Endothelial cell of umbilical vein (primary cell): Measurements from ENCODE around the gene HOXC12. TPM values are rescaled to one million over a fixed set of nuclear protein-coding genes. Genes with fewer than 3 reads are reported as not detected.

ENCODE experiments used
- BruUV-seq: library from RNA; stranded (reverse); fragments of 400-500 nt; replicated peaks from 2 replicates; lab custom pipeline; 2021; lab: Mats Ljungman, UMichigan
- CTCF ChIA-PET: fragments of 300-600, 350-600 bp; sonication (Branson Sonifier 250); formaldehyde crosslinking; loops from one replicate; lab custom pipeline; 2021; ENCODE audit warnings: antibody characterized with exemption, inconsistent platforms; lab: Charles Lee
- POLR2A ChIA-PET: fragments of 300-600, 350-600 bp; sonication (Branson Sonifier 250); formaldehyde crosslinking; loops from one replicate; lab custom pipeline; 2021; ENCODE audit warnings: antibody characterized with exemption, inconsistent platforms; lab: Charles Lee
- DNase-seq: peaks from one replicate; pipeline ENCODE4 v3.0.0-alpha.2; 2011; ENCODE audit warnings: low read depth, low spot score
- FAIRE-seq: peaks from 2 replicates; lab custom pipeline; 2011; peaks lifted over from hg19 to GRCh38; lab: Jason Lieb, UNC
- H2AFZ ChIP-seq: 2 replicates; pipeline ENCODE4 v1.6.0; 2012; ENCODE audit warnings: low read depth, low read length, control low read depth, inconsistent platforms
- H3K27ac ChIP-seq: 2 replicates; pipeline ENCODE4 v1.5.1; 2011; ENCODE audit warnings: low read depth, mild to moderate bottlenecking, control low read depth, low read length, moderate library complexity; ENCODE audit not compliant: insufficient read depth
- H3K27me3 ChIP-seq, 2 experiments: 2 replicates each; pipeline versions ENCODE4 v1.6.0 to v1.6.1; 2011; ENCODE audit warnings: low read length in 2 of 2, mixed read lengths in 1 of 2; ENCODE audit not compliant: control insufficient read depth in 2 of 2, insufficient read depth in 2 of 2
- H3K36me3 ChIP-seq, 2 experiments: 2 replicates in 1 of 2; 3 replicates in 1 of 2; pipeline ENCODE4 v1.5.1; 2011; ENCODE audit warnings: low read length in 2 of 2, mild to moderate bottlenecking in 1 of 2, moderate library complexity in 1 of 2; ENCODE audit not compliant: control insufficient read depth in 2 of 2, insufficient read depth in 2 of 2; ENCODE audit errors: extremely low read depth in 1 of 2
- H3K4me1 ChIP-seq: 3 replicates; pipeline ENCODE4 v1.5.1; 2011; ENCODE audit warnings: mild to moderate bottlenecking, low read length; ENCODE audit not compliant: control insufficient read depth, insufficient read depth; ENCODE audit errors: extremely low read depth
- H3K4me2 ChIP-seq: 2 replicates; pipeline ENCODE4 v1.6.1; 2011; ENCODE audit warnings: low read length, control low read depth, mixed read lengths; ENCODE audit not compliant: insufficient read depth
- H3K4me3 ChIP-seq, 3 experiments: fragments of 200-600 bp in 1 of 3; sonication (generic), shearing (Covaris generic) in 1 of 3; replicated peaks in 1 of 3; 2 replicates each; pipeline ENCODE4 v1.5.1; 2011 to 2016; ENCODE audit warnings: control low read depth in 3 of 3, low read length in 3 of 3, mild to moderate bottlenecking in 2 of 3, inconsistent platforms in 1 of 3, low read depth in 1 of 3, moderate library complexity in 1 of 3; ENCODE audit not compliant: insufficient read depth in 1 of 3
- H3K79me2 ChIP-seq: 2 replicates; pipeline ENCODE4 v1.6.0; 2012; ENCODE audit warnings: low read length, inconsistent platforms; ENCODE audit not compliant: control insufficient read depth, insufficient read depth
- H3K9ac ChIP-seq: replicated peaks from 2 replicates; pipeline ENCODE3; 2011; ENCODE audit warnings: low read length, control low read depth; ENCODE audit not compliant: insufficient read depth; ENCODE audit errors: extremely low read depth
- H3K9me1 ChIP-seq: replicated peaks from 3 replicates; pipeline ENCODE4 v1.6.0; 2011; ENCODE audit warnings: mild to moderate bottlenecking, low read length; ENCODE audit not compliant: control insufficient read depth, insufficient read depth; ENCODE audit errors: extremely low read depth
- H3K9me3 ChIP-seq: replicated peaks from 2 replicates; pipeline ENCODE4 v1.5.1; 2012; ENCODE audit warnings: low read length, inconsistent platforms; ENCODE audit not compliant: control insufficient read depth, insufficient read depth
- H4K20me1 ChIP-seq: replicated peaks from 2 replicates; pipeline ENCODE3; 2011; ENCODE audit warnings: mild to moderate bottlenecking, low read length; ENCODE audit not compliant: control insufficient read depth, insufficient read depth; ENCODE audit errors: extremely low read depth
- EZH2 ChIP-seq: IDR thresholded peaks from 2 replicates; pipeline ENCODE4 v1.6.1; 2012; ENCODE audit warnings: borderline replicate concordance, low read depth, mild to moderate bottlenecking, moderate library complexity, low read length, inconsistent platforms; ENCODE audit not compliant: severe bottlenecking
- FOS ChIP-seq: IDR thresholded peaks from 2 replicates; pipeline ENCODE4 v1.6.1; 2011; ENCODE audit warnings: mild to moderate bottlenecking, low read length, moderate library complexity, borderline replicate concordance; ENCODE audit not compliant: insufficient read depth
- GATA2 ChIP-seq: IDR thresholded peaks from 2 replicates; pipeline ENCODE4 v1.7.0; 2011; ENCODE audit warnings: low read depth, mild to moderate bottlenecking, moderate library complexity, mixed read lengths, low read length; ENCODE audit not compliant: insufficient read length, insufficient read depth
- JUN ChIP-seq: IDR thresholded peaks from 2 replicates; pipeline ENCODE4 v1.6.1; 2011; ENCODE audit warnings: borderline replicate concordance, low read depth; ENCODE audit not compliant: insufficient read length, insufficient read depth
- MYC ChIP-seq: IDR thresholded peaks from one replicate; pipeline ENCODE4 v1.6.1; 2011; ENCODE audit warnings: mild to moderate bottlenecking, low read depth, low read length
- POLR2A ChIP-seq: IDR thresholded peaks from 2 replicates; pipeline ENCODE4 v1.6.1; 2012; ENCODE audit warnings: low read depth, mild to moderate bottlenecking, control low read depth, low read length
- POLR2AphosphoS5 ChIP-seq: IDR thresholded peaks from 2 replicates; pipeline ENCODE4 v1.6.1; 2012; ENCODE audit warnings: low read depth, mild to moderate bottlenecking, control low read depth, low read length, moderate library complexity; ENCODE audit not compliant: insufficient read depth
- dilution Hi-C: fragments of 300-500 bp; cut with MboI; formaldehyde crosslinking; loops from one replicate; pipeline ENCODE4 v1.15.0; 2019; ENCODE audit warnings: low sequenced_read_pairs; ENCODE audit not compliant: extremely low pct_ligation_motif_present
- intact Hi-C: fragments of 100-400 bp; cut with micrococcal nuclease; formaldehyde crosslinking; loops from one replicate; pipeline ENCODE4 v1.10.0; 2022
- polyA plus RNA-seq, 4 experiments: library from polyadenylated mRNA; depleted of rRNA in 3 of 4; stranded (reverse) in 3 of 4; unstranded in 1 of 4; fragments of >200 nt; gene quantifications; 2 replicates each; pipeline versions ENCODE4 v1.2.1 to v1.2.3, GENCODE V29; 2011 to 2012; ENCODE audit warnings: missing spikeins in 1 of 4
- total RNA-seq: library from RNA; stranded (reverse); gene quantifications from 2 replicates; pipeline ENCODE4 v1.2.3, GENCODE V29; 2021
- TF ChIP-seq, protein P1 (sequence below), 2 donors: IDR thresholded peaks; 1 replicate in 1 of 2; 2 replicates in 1 of 2; pipeline ENCODE4 v1.5.1; 2011; ENCODE audit warnings: low read length in 2 of 2, mild to moderate bottlenecking in 2 of 2, moderate library complexity in 2 of 2, control low read depth in 1 of 2, inconsistent platforms in 1 of 2, low read depth in 1 of 2; ENCODE audit not compliant: insufficient read depth in 1 of 2; ENCODE audit errors: extremely low read depth in 1 of 2
- TF ChIP-seq, protein P2 (sequence below): IDR thresholded peaks from 2 replicates; pipeline ENCODE4 v1.6.1; 2011; ENCODE audit not compliant: insufficient read depth, insufficient read length

Gene HOXC12
- total and polyA plus RNA-seq, 2 donors (not counting 3 experiments of a cell fraction or from before 2014, with no cell fraction given): not detected

DNA sequence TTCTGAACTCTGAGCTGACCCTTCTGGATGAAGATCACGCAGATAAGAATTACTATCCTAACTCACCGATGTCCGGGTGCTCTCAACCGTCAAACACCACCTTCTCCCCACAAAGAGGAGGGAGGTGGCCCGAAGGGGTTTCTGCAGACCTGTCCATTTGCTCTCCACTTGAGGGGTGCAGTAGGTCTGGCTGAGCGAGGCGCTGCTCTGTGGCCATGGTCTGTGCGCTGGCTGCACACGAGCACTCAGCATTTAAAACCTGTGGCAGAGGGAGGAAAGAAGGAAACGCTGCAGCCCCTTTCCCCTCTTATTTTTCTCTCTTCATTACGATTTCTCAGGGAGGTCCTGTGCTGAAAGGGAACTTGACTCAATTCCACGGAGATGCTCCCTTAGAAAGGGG lies 17.6 kb upstream of the HOXC12 start:
- Histone ChIP-seq H3K4me2 (no peak overlapping the region), H3K79me2 (no peaks in the 10 kb centered on the region), H3K36me3 (no peaks in the 10 kb centered on the region), H3K9me3 (no peaks in the 10 kb centered on the region), H3K27ac (no peak overlapping the region), H3K9ac (no peak overlapping the region), H3K9me1 (no peaks in the 10 kb centered on the region), H3K27me3 (peaks cover 83 to 98% of the 10 kb centered on the region in 2 experiments), H3K4me1 (no peaks in the 10 kb centered on the region), H4K20me1 (no peaks in the 10 kb centered on the region), H3K4me3 (no peak overlapping the region), H2AFZ (no peak overlapping the region)
- TF ChIP-seq EZH2 (no peak), MYC (no peak), POLR2A (no peak), POLR2AphosphoS5 (no peak), FOS (no peak), JUN (no peak), GATA2 (no peak)
- TF ChIP-seq, protein P1, sequence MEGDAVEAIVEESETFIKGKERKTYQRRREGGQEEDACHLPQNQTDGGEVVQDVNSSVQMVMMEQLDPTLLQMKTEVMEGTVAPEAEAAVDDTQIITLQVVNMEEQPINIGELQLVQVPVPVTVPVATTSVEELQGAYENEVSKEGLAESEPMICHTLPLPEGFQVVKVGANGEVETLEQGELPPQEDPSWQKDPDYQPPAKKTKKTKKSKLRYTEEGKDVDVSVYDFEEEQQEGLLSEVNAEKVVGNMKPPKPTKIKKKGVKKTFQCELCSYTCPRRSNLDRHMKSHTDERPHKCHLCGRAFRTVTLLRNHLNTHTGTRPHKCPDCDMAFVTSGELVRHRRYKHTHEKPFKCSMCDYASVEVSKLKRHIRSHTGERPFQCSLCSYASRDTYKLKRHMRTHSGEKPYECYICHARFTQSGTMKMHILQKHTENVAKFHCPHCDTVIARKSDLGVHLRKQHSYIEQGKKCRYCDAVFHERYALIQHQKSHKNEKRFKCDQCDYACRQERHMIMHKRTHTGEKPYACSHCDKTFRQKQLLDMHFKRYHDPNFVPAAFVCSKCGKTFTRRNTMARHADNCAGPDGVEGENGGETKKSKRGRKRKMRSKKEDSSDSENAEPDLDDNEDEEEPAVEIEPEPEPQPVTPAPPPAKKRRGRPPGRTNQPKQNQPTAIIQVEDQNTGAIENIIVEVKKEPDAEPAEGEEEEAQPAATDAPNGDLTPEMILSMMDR (IDR thresholded peaks at IDR 0.05; ENCODE audit: extremely low read depth in 1 of 2, insufficient read depth in 1 of 2, low read depth in 1 of 2, low read length in 2 of 2): no peak
- TF ChIP-seq, protein P2, sequence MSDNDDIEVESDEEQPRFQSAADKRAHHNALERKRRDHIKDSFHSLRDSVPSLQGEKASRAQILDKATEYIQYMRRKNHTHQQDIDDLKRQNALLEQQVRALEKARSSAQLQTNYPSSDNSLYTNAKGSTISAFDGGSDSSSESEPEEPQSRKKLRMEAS: no peak
- dilution Hi-C loops (no loop called here), intact Hi-C loops (no loop called here)
- CTCF ChIA-PET: no interaction called here
- no TSS peak for BruUV-seq
- DNase-seq: no peak
- FAIRE-seq: no peak
- POLR2A ChIA-PET: no interaction called here
